ENCODE results near the gene BBS9. TPM values are rescaled to one million over a fixed set of nuclear protein-coding genes. Genes with fewer than 3 reads are reported as not detected.

Gene BBS9
- total RNA-seq, 2 experiments from 2014 or later: 16.0 to 20.4 TPM

GRCh38 chr7:33596686-33597085, 467.3 kb downstream of the BBS9 start:
- no peaks in the 10 kb centered on the region for H3K4me1 ChIP-seq (ENCODE audit: insufficient read depth, low read length)
- H3K27me3 Mint-ChIP-seq: no peaks in the 10 kb centered on the region
- H3K9me3 ChIP-seq (ENCODE audit: control insufficient read depth in 1 of 2, insufficient read depth in 1 of 2, low read length in 2 of 2): no peaks in the 10 kb centered on the region
- no peaks in the 10 kb centered on the region for H3K9me3 Mint-ChIP-seq
- ATAC-seq (ENCODE audit: poor library complexity) (no peak), DNase-seq (no peak)
- TF ChIP-seq CTCF (IDR thresholded peaks at IDR 0.05): no peak
- no peaks in the 10 kb centered on the region for H3K4me1 Mint-ChIP-seq (ENCODE audit: low read depth)
- H3K27me3 ChIP-seq (ENCODE audit: control insufficient read depth in 1 of 2, insufficient read depth in 2 of 2, low read length in 2 of 2): no peaks in the 10 kb centered on the region
- no peaks in the 10 kb centered on the region for H3K36me3 Mint-ChIP-seq (ENCODE audit: low read depth)
- H3K4me3 Mint-ChIP-seq: no peak overlapping the region
- no peak overlapping the region for H3K4me3 ChIP-seq (ENCODE audit: low read length)
- H3K27ac ChIP-seq (ENCODE audit: low read depth in 1 of 2, low read length in 2 of 2): no peak overlapping the region
- ChIA-PET POLR2A (no interaction called here), CTCF (no interaction called here)
- no peaks in the 10 kb centered on the region for H3K36me3 ChIP-seq (ENCODE audit: insufficient read depth, low read length)
- intact Hi-C loops (cut with DNase I, micrococcal nuclease): no loop called here
- H3K27ac Mint-ChIP-seq: no peak overlapping the region

- H3K4me1 ChIP-seq (ENCODE audit: insufficient read depth, low read length): no peaks in the 10 kb centered on the region
- no peaks in the 10 kb centered on the region for H3K27me3 ChIP-seq (ENCODE audit: control insufficient read depth in 1 of 2, insufficient read depth in 2 of 2, low read length in 2 of 2)
- no peak overlapping the region for H3K27ac ChIP-seq (ENCODE audit: low read depth in 1 of 2, low read length in 2 of 2)
- no peaks in the 10 kb centered on the region for H3K4me1 Mint-ChIP-seq (ENCODE audit: low read depth)
- DNase-seq (no peak), ATAC-seq (ENCODE audit: poor library complexity) (no peak)
- TF ChIP-seq CTCF (IDR thresholded peaks at IDR 0.05): no peak
- no peak overlapping the region for H3K4me3 Mint-ChIP-seq
- H3K27ac Mint-ChIP-seq: no peak overlapping the region
- ChIA-PET POLR2A (no interaction called here), CTCF (no interaction called here)
- intact Hi-C loops (cut with DNase I, micrococcal nuclease): no loop called here
- H3K36me3 Mint-ChIP-seq (ENCODE audit: low read depth): no peaks in the 10 kb centered on the region
- H3K9me3 ChIP-seq (ENCODE audit: control insufficient read depth in 1 of 2, insufficient read depth in 1 of 2, low read length in 2 of 2): no peaks in the 10 kb centered on the region
- no peak overlapping the region for H3K4me3 ChIP-seq (ENCODE audit: low read length)
- no peaks in the 10 kb centered on the region for H3K27me3 Mint-ChIP-seq
- no peaks in the 10 kb centered on the region for H3K36me3 ChIP-seq (ENCODE audit: insufficient read depth, low read length)
- no peaks in the 10 kb centered on the region for H3K9me3 Mint-ChIP-seq
Measured at GRCh38 chr7:33597181-33597580, 467.8 kb downstream of the BBS9 start.

GRCh38 chr7:33601101-33601500, 471.7 kb downstream of the BBS9 start:
- Histone ChIP-seq H3K27me3 (ENCODE audit: control insufficient read depth in 1 of 2, insufficient read depth in 2 of 2, low read length in 2 of 2) (no peaks in the 10 kb centered on the region), H3K36me3 (ENCODE audit: insufficient read depth, low read length) (no peaks in the 10 kb centered on the region), H3K9me3 (ENCODE audit: control insufficient read depth in 1 of 2, insufficient read depth in 1 of 2, low read length in 2 of 2) (no peaks in the 10 kb centered on the region), H3K4me3 (ENCODE audit: low read length) (no peak overlapping the region), H3K27ac (ENCODE audit: low read depth in 1 of 2, low read length in 2 of 2) (no peak overlapping the region), H3K4me1 (ENCODE audit: insufficient read depth, low read length) (no peaks in the 10 kb centered on the region)
- no peaks in the 10 kb centered on the region for H3K27me3 Mint-ChIP-seq
- intact Hi-C loops (cut with DNase I, micrococcal nuclease): no loop called here
- no peaks in the 10 kb centered on the region for H3K4me1 Mint-ChIP-seq (ENCODE audit: low read depth)
- peaks cover 25% of the 10 kb centered on the region for H3K36me3 Mint-ChIP-seq (ENCODE audit: low read depth)
- H3K27ac Mint-ChIP-seq: no peak overlapping the region
- ATAC-seq (ENCODE audit: poor library complexity) (no peak), DNase-seq (no peak)
- ChIA-PET POLR2A (no interaction called here), CTCF (no interaction called here)
- H3K4me3 Mint-ChIP-seq: no peak overlapping the region
- H3K9me3 Mint-ChIP-seq: no peaks in the 10 kb centered on the region
- no peak for TF ChIP-seq CTCF (IDR thresholded peaks at IDR 0.05)
